GM12878 (cell line): Measurements from ENCODE around the gene COPG2.

Source experiments
- ATF3 ChIP-seq: IDR thresholded peaks from 2 replicates; pipeline ENCODE4 v1.6.1; 2011; ENCODE audit warnings: low read depth, mild to moderate bottlenecking, low read length, moderate library complexity, borderline replicate concordance; ENCODE audit errors: extremely low read depth
- CBX3 ChIP-seq: fragments of 200-600 bp; sonication (generic); IDR thresholded peaks from 2 replicates; pipeline ENCODE4 v1.6.1; 2016; ENCODE audit warnings: low read depth, borderline replicate concordance
- CHD4 ChIP-seq: fragments of 200-600 bp; sonication (generic); IDR thresholded peaks from 2 replicates; pipeline ENCODE4 v1.6.1; 2016; ENCODE audit warnings: mild to moderate bottlenecking
- MTA3 ChIP-seq: IDR thresholded peaks from 2 replicates; pipeline ENCODE4 v1.6.1; 2012; ENCODE audit warnings: low read length, inconsistent platforms, borderline replicate concordance
- TARDBP ChIP-seq: IDR thresholded peaks from 2 replicates; pipeline ENCODE4 v1.6.1; 2016; ENCODE audit warnings: borderline replicate concordance
- TCF12 ChIP-seq: IDR thresholded peaks from 2 replicates; pipeline ENCODE4 v1.6.1; 2011; ENCODE audit warnings: low read depth, mild to moderate bottlenecking, low read length

DNA sequence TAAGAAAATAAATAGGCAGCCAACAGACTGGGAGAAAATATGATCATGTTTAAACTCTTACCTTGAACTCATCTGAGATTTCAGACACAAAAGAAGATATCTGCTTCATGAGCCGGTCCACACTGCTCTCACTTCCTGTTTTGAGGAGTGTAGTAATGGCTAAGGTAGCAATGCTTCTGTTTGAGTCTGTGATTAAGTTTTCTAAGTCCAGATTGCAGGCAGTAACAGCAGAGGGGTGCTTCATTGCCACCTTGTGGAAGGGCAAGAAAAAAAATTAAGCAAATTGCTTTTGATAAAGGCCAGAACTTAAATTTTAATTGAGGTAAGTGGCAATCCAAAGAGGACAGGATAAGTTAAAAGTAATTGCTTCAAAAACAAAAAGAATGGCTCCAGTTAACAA, 107.6 kb downstream of the COPG2 start:
- no peak for TF ChIP-seq ATF3
- TF ChIP-seq CHD4, result no peak
- no peak for TF ChIP-seq MTA3
- TF ChIP-seq CBX3, result no peak
- TF ChIP-seq TCF12, result no peak
- no peak for TF ChIP-seq TARDBP
